Measurements from ENCODE around the gene SLIT3. TPM values are rescaled to one million over a fixed set of nuclear protein-coding genes. Genes with fewer than 3 reads are reported as not detected.

Gene SLIT3
- total RNA-seq, 4 donors from 2014 or later, result 0.72 to 37.4 (median 5.3) TPM

GRCh38 chr5:168867241-168867640 is 433.7 kb downstream of the SLIT3 start:
- H3K27ac ChIP-seq, result no peak overlapping the region
- H3K27me3 ChIP-seq, result peaks cover 0 to 4% (median 0%) of the 10 kb centered on the region in 4 donors
- no peaks in the 10 kb centered on the region for H3K4me1 ChIP-seq
- no peaks in the 10 kb centered on the region for H3K9me3 ChIP-seq
- no peak for TF ChIP-seq CTCF (IDR thresholded peaks at IDR 0.05)
- TF ChIP-seq POLR2A (IDR thresholded peaks at IDR 0.05), result no peak
- whole genome bisulfite sequencing, 2 donors, result 68 to 83% methylated on average over 4 of the region's 4 CpGs
- no peaks in the 10 kb centered on the region for H3K36me3 ChIP-seq
- no peak overlapping the region for H3K4me3 ChIP-seq
- no peak for DNase-seq
- intact Hi-C loops (cut with DNase I), result no loop called here

- no peak for TF ChIP-seq CTCF (IDR thresholded peaks at IDR 0.05)
- Histone ChIP-seq H3K4me3 (no peak overlapping the region), H3K9me3 (no peaks in the 10 kb centered on the region), H3K27ac (no peak overlapping the region), H3K27me3 (peaks cover 0 to 4% (median 0%) of the 10 kb centered on the region in 4 donors), H3K4me1 (no peaks in the 10 kb centered on the region), H3K36me3 (no peaks in the 10 kb centered on the region)
- intact Hi-C loops (cut with DNase I), result no loop called here
- 43 to 54% methylated on average over 5 of the region's 5 CpGs for WGBS, 2 donors
- DNase-seq, result no peak
Measured at GRCh38 chr5:168865968-168866367, 435.0 kb downstream of the SLIT3 start.

GRCh38 chr5:168863021-168863420 is 437.9 kb downstream of the SLIT3 start:
- Histone ChIP-seq H3K4me3 (no peak overlapping the region), H3K4me1 (no peaks in the 10 kb centered on the region), H3K36me3 (no peaks in the 10 kb centered on the region), H3K27me3 (no peaks in the 10 kb centered on the region), H3K9me3 (no peaks in the 10 kb centered on the region), H3K27ac (no peak overlapping the region)
- TF ChIP-seq POLR2A (IDR thresholded peaks at IDR 0.05), result no peak
- TF ChIP-seq CTCF (IDR thresholded peaks at IDR 0.05), result no peak
- WGBS, 2 donors, result 56 to 79% methylated on average over 5 of the region's 5 CpGs
- DNase-seq, result no peak
- intact Hi-C loops (cut with DNase I), result no loop called here

- Histone ChIP-seq H3K36me3 (no peaks in the 10 kb centered on the region), H3K4me1 (no peaks in the 10 kb centered on the region), H3K27ac (no peak overlapping the region), H3K9me3 (no peaks in the 10 kb centered on the region), H3K4me3 (no peak overlapping the region), H3K27me3 (no peaks in the 10 kb centered on the region)
- WGBS, 2 donors, result 100% methylated on average over 1 of the region's 1 CpG; no CpG with 5 or more reads in 1 of the 2 donors
- no peak for DNase-seq
- TF ChIP-seq CTCF (IDR thresholded peaks at IDR 0.05) (no peak), POLR2A (IDR thresholded peaks at IDR 0.05) (no peak)
- intact Hi-C loops (cut with DNase I), result no loop called here
Measured at GRCh38 chr5:168860503-168860902, 440.4 kb downstream of the SLIT3 start.

GRCh38 chr5:168860081-168860480 is 440.9 kb downstream of the SLIT3 start:
- Histone ChIP-seq H3K27me3 (no peaks in the 10 kb centered on the region), H3K4me1 (no peaks in the 10 kb centered on the region), H3K4me3 (no peak overlapping the region), H3K27ac (no peak overlapping the region), H3K9me3 (no peaks in the 10 kb centered on the region), H3K36me3 (no peaks in the 10 kb centered on the region)
- TF ChIP-seq POLR2A (IDR thresholded peaks at IDR 0.05) (no peak), CTCF (IDR thresholded peaks at IDR 0.05) (no peak)
- WGBS, 2 donors, result 73 to 75% methylated on average over 1 of the region's 1 CpG
- no peak for DNase-seq
- intact Hi-C loops (cut with DNase I), result no loop called here
